Endothelial cell of umbilical vein (primary cell): ENCODE data around the gene PCBD1.

Experiments
- EZH2 ChIP-seq: IDR thresholded peaks from 2 replicates; pipeline ENCODE4 v1.6.1; 2012; ENCODE audit warnings: borderline replicate concordance, low read depth, mild to moderate bottlenecking, moderate library complexity, low read length, inconsistent platforms; ENCODE audit not compliant: severe bottlenecking
- MYC ChIP-seq: IDR thresholded peaks from one replicate; pipeline ENCODE4 v1.6.1; 2011; ENCODE audit warnings: mild to moderate bottlenecking, low read depth, low read length
- POLR2A ChIP-seq: IDR thresholded peaks from 2 replicates; pipeline ENCODE4 v1.6.1; 2012; ENCODE audit warnings: low read depth, mild to moderate bottlenecking, control low read depth, low read length
- POLR2AphosphoS5 ChIP-seq: IDR thresholded peaks from 2 replicates; pipeline ENCODE4 v1.6.1; 2012; ENCODE audit warnings: low read depth, mild to moderate bottlenecking, control low read depth, low read length, moderate library complexity; ENCODE audit not compliant: insufficient read depth
- TF ChIP-seq, protein P1 (sequence below), 2 donors: IDR thresholded peaks; 1 replicate in 1 of 2; 2 replicates in 1 of 2; pipeline ENCODE4 v1.5.1; 2011; ENCODE audit warnings: low read length in 2 of 2, mild to moderate bottlenecking in 2 of 2, moderate library complexity in 2 of 2, control low read depth in 1 of 2, inconsistent platforms in 1 of 2, low read depth in 1 of 2; ENCODE audit not compliant: insufficient read depth in 1 of 2; ENCODE audit errors: extremely low read depth in 1 of 2

DNA sequence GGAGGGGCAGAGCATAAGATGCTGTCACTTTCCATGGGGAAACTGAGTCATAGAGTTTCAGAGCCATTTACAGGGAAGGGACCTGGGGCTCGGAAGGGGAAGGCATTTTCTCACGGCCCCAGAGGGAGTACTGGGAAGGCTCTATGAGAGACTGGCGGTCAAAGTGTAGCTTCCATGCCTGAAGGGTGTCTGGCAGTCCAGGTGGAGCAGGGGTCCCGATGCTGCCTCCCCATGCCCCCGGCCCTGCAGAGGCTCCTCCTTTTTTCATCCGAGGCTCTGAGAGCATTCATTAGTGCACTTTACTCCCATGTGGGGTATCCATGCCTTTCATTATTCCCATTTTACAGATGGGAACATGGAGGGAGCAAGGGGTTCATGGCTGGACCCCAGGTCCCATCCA, 27.9 kb upstream of the PCBD1 start:
- TF ChIP-seq MYC (no peak), POLR2AphosphoS5 (no peak), EZH2 (no peak), POLR2A (no peak)
- TF ChIP-seq, protein P1, sequence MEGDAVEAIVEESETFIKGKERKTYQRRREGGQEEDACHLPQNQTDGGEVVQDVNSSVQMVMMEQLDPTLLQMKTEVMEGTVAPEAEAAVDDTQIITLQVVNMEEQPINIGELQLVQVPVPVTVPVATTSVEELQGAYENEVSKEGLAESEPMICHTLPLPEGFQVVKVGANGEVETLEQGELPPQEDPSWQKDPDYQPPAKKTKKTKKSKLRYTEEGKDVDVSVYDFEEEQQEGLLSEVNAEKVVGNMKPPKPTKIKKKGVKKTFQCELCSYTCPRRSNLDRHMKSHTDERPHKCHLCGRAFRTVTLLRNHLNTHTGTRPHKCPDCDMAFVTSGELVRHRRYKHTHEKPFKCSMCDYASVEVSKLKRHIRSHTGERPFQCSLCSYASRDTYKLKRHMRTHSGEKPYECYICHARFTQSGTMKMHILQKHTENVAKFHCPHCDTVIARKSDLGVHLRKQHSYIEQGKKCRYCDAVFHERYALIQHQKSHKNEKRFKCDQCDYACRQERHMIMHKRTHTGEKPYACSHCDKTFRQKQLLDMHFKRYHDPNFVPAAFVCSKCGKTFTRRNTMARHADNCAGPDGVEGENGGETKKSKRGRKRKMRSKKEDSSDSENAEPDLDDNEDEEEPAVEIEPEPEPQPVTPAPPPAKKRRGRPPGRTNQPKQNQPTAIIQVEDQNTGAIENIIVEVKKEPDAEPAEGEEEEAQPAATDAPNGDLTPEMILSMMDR (IDR thresholded peaks at IDR 0.05; ENCODE audit: extremely low read depth in 1 of 2, insufficient read depth in 1 of 2, low read depth in 1 of 2, low read length in 2 of 2): no peak
